Fibroblast of the aortic adventitia (primary cell): ENCODE measurements around the gene OR1Q1. TPM values are rescaled to one million over a fixed set of nuclear protein-coding genes. Genes with fewer than 3 reads are reported as not detected.

Experiments used
- total RNA-seq: library from RNA; depleted of rRNA; stranded (reverse); fragments of >200 nt; gene quantifications from 2 replicates; pipeline ENCODE4 v1.2.3, GENCODE V29; 2012; ENCODE audit warnings: low replicate concordance

OR1Q1 gene
- total RNA-seq, 1 donor, result 0.81 TPM

Other genes with a start within 250 kb of the OR1Q1 start
- gene PTGS1, start 243.7 kb upstream of the OR1Q1 start, total RNA-seq, result 6.3 and 173 TPM in 2 replicates
- not detected in 2 replicates for gene OR1J1, start 136.8 kb upstream of the OR1Q1 start, total RNA-seq
- gene OR1J2, start 103.9 kb upstream of the OR1Q1 start, total RNA-seq, result 1.6 TPM in 1 of 2 replicates, not detected in the other
- gene OR1J4, start 95.6 kb upstream of the OR1Q1 start, total RNA-seq, result 0.45 TPM in 1 of 2 replicates, not detected in the other
- gene OR1N1, start 87.4 kb upstream of the OR1Q1 start, total RNA-seq, result not detected in 2 replicates
- 1.2 TPM in 1 of 2 replicates, not detected in the other for gene OR1N2, start 61.6 kb upstream of the OR1Q1 start, total RNA-seq
- gene OR1L8, start 31.4 kb upstream of the OR1Q1 start, total RNA-seq, result 0.08 TPM in 1 of 2 replicates, not detected in the other
- not detected in 2 replicates for gene OR1B1, start 42.9 kb downstream of the OR1Q1 start, total RNA-seq
- gene OR1L1, start 47.0 kb downstream of the OR1Q1 start, total RNA-seq, result not detected in 2 replicates
- gene OR1L3, start 60.4 kb downstream of the OR1Q1 start, total RNA-seq, result not detected in 2 replicates
- gene OR1L4, start 109.3 kb downstream of the OR1Q1 start, total RNA-seq, result not detected in 2 replicates
- not detected in 2 replicates for gene OR1L6, start 127.6 kb downstream of the OR1Q1 start, total RNA-seq
- gene OR5C1, start 174.2 kb downstream of the OR1Q1 start, total RNA-seq, result not detected in 2 replicates
- gene OR1K1, start 185.4 kb downstream of the OR1Q1 start, total RNA-seq, result not detected in 2 replicates
- gene PDCL, start 213.8 kb downstream of the OR1Q1 start, total RNA-seq, result 35.8 and 40.1 TPM in 2 replicates